ENCODE measurements around the gene TMEM35B.
"Not testable (repeated sequence)": the region's sequence is repeated elsewhere in the genome, so short reads cannot be mapped to it uniquely, and the experiment has no call there.

The TMEM35B gene

GRCh38 chr1:34975771-34976170, 9.4 kb downstream of the TMEM35B start:
- no peak for DNase-seq

GRCh38 chr1:34975338-34975737, 9.8 kb downstream of the TMEM35B start:
- DNase-seq = no peak

GRCh38 chr1:34974626-34975025, 10.5 kb downstream of the TMEM35B start:
- no peak for DNase-seq

DNA sequence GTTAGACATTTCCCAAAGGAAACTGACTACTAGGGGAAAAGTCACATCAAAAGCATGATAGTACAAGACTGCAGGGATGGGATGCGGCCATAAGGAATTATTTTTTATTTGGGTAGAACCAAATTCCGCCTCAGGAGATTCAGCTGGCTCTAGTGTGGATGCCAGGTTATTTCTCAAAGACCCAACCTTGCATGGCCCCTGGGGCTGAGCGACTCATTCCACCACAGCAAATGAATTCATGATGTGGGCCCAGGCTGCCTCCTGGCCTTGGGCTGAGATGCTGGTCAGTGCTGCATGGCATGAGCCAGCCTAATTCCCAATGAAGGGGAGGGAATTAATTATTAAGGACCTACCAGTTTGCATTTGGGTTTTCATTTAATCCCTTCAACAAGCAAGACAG, 11.8 kb downstream of the TMEM35B start:
- no peak for DNase-seq

DNA sequence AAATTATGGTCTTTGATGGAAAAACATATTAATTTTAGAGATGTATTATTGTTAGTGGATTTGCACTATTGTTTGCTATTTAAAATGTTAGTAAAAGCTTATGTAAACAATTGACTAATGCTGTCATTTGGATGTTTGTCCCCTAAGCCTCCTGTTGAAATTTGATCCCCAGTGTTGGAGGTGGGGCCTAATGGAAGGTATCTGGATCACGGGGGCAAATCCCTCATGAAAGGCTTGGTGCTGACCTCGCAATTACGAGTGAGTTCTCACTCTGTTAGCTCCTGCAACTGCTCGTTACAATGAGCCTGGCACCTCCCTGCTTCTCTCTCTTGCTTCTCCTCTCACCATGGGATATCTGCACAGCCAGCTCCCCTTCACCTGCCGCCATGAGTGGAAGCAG, 14.3 kb downstream of the TMEM35B start:
- DNase-seq = no peak

DNA sequence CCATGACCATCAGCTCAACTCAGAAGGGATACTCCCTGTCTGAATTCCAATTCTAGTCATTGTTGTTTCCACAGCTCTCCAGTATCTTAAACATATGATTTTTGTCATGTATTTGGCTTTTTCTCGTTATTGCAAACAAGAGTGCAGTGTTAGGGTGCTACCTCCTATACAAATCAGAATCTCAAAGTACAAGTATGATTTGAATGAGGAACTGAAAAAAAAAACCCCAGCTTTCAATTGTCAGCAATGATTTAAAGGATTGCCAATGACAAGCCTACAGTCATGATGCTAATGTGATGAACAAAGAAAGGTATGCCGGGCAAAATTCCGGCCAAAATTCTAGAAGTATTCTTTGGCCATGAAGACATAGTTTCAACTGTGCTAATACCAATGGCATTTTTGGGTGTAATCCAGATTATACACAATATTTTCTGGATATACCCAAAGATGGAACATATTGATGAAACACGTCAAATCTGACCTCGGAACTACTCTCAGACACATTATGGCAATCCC, 14.9 kb downstream of the TMEM35B start:
- DNase-seq = no peak

DNA sequence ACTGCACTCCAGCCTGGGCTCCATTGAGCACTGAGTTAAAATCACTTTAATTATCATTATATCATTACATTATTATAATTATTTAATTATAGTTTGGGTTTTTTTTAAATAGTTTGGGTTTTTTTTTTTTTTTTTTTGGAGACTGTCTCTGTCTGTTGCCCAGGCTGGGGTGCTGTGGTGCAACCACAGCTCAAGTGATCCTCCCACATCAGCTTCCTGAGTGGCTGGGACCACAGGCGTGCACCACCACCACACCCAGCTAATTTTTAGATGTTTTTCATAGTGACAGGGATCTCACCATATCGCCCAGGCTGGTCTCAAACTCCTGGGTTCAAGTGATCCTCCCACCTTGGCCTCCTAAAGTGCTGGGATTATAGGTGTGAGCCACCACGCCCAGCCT, 16.9 kb downstream of the TMEM35B start:
- DNase-seq = not testable (repeated sequence)

DNA sequence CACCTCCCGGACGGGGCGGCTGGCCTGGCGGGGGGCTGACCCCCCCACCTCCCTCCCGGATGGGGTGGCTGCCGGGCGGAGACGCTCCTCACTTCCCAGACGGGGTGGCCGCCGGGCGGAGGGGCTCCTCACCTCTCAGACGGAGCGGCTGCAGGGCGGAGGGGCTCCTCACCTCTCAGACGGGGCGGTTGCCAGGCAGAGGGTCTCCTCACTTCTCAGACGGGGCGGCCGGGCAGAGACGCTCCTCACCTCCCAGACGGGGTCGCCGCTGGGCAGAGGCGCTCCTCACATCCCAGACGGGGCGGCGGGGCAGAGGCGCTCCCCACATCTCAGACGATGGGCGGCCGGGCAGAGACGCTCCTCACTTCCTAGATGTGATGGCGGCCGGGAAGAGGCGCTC, 17.5 kb downstream of the TMEM35B start:
- not testable (repeated sequence) for DNase-seq

- no peak for DNase-seq
Measured at GRCh38 chr1:34965597-34965996, 19.6 kb downstream of the TMEM35B start.

DNA sequence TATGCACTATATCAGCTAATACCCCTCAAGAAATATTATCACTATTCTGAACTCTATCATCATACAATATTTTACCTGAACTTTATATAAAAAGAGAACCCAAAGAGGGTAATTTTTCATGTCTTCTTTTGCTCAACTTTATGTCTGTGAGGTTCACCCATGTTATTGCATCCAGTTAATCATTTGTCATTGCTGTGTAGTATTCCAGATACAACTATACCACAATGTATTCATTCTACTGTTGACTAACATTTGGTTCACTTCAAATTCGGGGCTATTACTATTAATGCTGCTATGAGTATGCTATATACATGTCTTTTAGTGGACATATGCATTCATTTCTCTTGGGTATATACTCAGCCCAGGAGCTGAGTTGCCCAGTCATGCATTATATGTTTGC, 34.7 kb downstream of the TMEM35B start:
- DNase-seq = no peak

DNA sequence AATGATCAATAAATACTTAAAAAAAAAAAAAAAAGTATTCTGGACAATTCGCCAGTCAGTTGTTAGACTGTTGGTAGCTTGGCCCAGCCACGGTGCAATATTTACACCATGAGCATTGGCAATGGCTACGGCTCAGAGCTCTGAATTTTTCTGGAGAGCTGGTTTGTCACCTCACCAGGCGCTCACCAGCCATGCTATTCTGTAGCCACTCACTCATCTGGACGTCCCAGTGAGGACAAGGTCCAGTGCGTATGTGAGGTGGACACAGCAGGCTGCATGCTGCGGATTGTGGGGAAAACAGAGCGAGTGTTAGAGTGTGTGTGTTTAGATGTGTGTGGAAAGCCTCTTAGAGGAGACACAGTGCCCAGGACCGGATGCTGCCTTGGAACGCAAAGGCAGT, 36.4 kb downstream of the TMEM35B start:
- not testable (repeated sequence) for DNase-seq

DNA sequence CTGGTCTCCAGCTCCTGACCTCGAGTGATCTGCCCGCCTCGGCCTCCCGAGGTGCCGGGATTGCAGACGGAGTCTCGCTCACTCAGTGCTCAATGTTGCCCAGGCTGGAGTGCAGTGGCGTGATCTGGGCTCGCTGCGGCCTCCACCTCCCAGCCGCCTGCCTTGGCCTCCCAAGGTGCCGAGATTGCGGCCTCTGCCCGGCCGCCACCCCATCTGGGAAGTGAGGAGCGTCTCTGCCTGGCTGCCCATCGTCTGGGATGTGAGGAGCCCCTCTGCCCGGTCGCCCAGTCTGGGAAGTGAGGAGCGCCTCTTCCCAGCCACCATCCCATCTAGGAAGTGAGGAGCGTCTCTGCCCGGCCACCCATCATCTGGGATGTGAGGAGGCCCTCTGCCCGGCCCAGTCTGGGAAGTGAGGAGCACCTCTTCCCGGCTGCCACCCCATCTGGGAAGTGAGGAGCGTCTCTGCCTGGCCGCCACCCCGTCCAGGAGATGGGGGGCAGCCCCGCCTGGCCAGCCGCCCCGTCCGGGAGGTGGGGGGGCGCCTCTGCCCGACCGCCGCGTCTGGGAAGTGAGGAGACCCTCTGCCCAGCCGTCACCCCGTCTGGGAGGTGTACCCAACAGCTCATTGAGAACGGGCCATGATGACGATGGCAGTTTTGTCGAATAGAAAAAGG, 37.4 kb downstream of the TMEM35B start:
- not testable (repeated sequence) for DNase-seq

DNA sequence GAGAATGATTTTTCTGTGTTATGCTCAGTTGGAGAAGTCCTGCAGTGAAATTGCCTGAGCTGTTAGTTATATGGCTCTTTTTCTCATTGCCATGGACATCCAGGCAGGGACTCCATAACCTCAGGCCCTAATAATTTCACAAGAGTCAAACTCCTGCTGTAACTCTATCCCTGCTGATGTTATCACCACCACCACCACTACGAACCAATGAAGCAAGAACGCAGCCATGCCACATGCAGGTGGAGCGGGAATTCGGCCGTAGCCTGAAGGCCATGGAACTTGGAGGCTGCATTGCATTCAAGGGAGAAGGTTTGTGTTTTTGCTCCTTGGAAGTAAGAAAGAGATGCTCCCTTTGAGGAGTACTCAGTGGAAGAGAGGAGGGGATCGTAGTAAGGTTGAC, 38.9 kb downstream of the TMEM35B start:
- DNase-seq = no peak

- not testable (repeated sequence) for DNase-seq
Measured at GRCh38 chr1:34941798-34942197, 43.3 kb downstream of the TMEM35B start.
